AG10803 (cell line): ENCODE measurements around the gene CHD2.

Experiments used
- DNase-seq: peaks from one replicate; pipeline ENCODE4 v3.0.0; 2010; ENCODE audit warnings: low read depth
- H3K4me3 ChIP-seq: 2 replicates; pipeline ENCODE4 v1.5.1; 2011; ENCODE audit warnings: mild to moderate bottlenecking, low read length, control low read depth
- TF ChIP-seq, protein P1 (sequence below): conservative IDR thresholded peaks from 2 replicates; pipeline ENCODE4 v1.5.1; 2011; ENCODE audit warnings: mild to moderate bottlenecking, low read length, control low read depth, inconsistent platforms

Gene CHD2

DNA sequence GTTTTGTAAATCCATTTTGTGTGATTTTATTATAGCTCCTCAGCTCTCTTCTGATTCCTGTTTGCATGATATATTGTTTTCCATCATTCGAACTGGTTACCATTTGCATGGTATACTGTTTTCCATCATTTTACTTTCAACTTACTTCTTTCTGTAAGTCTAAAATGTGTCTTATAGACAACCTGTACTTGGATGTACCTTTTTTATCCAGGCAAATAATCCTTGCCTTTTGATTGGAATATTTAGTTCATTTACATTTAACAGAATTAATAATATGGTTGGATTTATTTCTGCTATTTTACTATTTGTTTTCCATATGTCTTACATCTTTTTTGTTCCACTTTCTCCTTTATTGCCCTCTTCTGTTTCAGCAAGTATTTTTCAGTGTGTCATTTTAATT lies 62.8 kb downstream of the CHD2 start:
- no peak for DNase-seq
- no peak overlapping the region for H3K4me3 ChIP-seq
- TF ChIP-seq, protein P1, sequence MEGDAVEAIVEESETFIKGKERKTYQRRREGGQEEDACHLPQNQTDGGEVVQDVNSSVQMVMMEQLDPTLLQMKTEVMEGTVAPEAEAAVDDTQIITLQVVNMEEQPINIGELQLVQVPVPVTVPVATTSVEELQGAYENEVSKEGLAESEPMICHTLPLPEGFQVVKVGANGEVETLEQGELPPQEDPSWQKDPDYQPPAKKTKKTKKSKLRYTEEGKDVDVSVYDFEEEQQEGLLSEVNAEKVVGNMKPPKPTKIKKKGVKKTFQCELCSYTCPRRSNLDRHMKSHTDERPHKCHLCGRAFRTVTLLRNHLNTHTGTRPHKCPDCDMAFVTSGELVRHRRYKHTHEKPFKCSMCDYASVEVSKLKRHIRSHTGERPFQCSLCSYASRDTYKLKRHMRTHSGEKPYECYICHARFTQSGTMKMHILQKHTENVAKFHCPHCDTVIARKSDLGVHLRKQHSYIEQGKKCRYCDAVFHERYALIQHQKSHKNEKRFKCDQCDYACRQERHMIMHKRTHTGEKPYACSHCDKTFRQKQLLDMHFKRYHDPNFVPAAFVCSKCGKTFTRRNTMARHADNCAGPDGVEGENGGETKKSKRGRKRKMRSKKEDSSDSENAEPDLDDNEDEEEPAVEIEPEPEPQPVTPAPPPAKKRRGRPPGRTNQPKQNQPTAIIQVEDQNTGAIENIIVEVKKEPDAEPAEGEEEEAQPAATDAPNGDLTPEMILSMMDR: no peak

DNA sequence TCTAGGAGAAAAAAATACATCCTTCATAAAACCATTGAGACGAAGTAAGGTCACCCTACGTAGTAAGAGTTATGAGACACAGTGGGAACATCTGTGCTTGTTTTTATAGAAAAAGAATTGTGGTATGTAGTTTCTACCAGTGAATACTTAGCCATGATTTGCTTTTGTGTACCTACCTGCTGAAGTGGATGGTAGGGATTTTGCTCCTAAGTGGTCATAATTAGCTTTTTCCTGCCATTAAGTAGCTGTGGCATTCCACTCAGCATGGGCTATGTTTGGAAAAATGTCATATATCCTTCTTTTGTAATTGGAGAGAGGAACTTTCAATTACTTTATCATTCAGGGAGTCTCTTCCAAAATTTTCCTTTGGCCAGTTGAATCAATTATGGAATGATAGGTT lies 63.7 kb downstream of the CHD2 start:
- H3K4me3 ChIP-seq: no peak overlapping the region
- DNase-seq: no peak
- TF ChIP-seq, protein P1: no peak

DNA sequence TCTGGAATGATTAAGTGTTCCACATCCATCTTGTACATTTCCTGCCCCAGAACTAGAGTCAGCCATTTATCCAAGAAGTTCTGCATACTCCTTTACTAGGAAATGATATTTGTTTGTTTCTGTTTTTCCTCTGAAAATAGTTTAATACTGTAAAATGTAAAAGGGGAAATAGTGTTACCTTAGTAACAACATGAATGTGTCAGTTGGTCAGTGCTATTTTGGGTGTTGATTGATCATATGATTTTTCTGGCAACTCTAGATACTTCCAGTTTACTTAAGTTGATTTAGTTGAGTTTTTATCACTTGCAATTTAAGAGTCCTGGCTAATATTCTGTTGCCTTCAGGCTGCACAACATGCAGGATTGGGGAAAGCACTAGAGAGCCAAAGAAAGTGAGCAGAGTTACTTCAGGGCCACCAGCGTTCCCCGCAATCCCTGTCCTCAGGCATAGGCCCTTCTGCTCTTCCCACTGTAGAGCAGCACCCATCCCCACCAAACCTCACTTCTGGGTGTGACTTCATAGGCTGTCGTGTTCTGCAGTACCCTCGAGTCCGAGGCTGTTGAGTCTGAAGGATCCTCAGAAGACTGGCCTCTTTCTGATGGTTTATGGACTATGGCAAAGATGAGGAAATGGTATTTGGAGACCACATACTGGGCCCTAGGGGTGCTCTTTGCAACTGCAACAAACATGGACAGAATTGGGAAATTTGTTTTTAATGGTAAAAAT lies 69.0 kb downstream of the CHD2 start:
- DNase-seq: peak; percentile 4
- TF ChIP-seq, protein P1: peak; percentile 27
- H3K4me3 ChIP-seq: no peak overlapping the region

DNA sequence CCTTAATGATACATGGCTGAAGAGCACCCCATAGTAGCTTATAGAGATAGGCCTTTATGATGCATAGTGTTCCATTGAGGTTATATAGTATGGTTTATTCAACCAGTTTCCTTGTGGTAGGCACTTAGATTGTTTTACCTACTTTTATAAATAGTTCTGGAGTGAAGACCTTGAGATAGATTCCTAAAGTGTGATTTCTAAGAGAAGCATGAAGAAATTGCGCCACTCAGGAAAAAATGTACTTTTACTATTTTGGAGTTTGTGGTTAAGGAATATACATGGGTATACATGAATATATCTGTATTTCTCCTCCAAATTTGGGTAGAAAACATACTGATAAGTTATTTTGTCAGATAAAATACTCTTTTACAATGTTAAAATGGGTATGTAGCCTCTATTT lies 70.5 kb downstream of the CHD2 start:
- DNase-seq: peak; percentile 48
- no peak overlapping the region for H3K4me3 ChIP-seq
- TF ChIP-seq, protein P1: no peak

DNA sequence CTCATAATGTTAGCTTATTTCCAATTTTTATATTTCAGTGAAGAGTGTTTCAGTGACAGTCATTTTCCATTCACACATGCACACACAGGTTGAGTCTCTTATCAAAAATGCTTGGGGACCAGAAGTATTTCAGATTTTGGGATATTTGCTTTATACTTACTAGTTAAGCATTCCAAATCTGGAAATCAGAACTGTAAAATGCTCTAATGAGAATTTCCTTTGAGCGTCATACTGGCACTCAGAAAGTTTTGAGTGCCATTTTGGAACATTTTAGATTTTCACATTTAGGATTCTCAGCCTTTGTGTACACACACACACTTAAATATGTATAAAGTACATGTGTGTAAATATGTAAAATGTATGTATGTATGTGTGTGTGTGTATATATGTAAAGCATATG lies 71.0 kb downstream of the CHD2 start:
- TF ChIP-seq, protein P1: no peak
- no peak overlapping the region for H3K4me3 ChIP-seq
- no peak for DNase-seq

DNA sequence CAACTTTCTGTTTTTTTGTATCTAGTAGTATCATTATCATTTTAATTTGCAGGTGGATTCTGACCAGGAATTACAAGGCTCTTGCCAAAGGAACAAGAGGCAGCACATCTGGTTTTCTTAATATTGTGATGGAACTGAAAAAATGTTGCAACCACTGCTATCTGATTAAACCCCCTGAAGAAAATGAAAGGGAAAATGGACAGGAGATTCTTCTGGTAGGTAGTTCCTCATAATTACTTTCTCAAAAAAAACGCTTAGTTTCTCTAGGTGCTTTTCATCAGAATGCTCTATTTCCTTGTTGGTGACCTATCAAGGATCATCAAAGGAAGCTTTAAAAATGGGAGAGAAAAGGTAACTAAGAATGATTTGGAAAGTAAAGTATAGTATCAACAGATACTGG lies 71.6 kb downstream of the CHD2 start:
- peak; percentile 6 for DNase-seq
- H3K4me3 ChIP-seq: no peak overlapping the region
- TF ChIP-seq, protein P1: no peak

DNA sequence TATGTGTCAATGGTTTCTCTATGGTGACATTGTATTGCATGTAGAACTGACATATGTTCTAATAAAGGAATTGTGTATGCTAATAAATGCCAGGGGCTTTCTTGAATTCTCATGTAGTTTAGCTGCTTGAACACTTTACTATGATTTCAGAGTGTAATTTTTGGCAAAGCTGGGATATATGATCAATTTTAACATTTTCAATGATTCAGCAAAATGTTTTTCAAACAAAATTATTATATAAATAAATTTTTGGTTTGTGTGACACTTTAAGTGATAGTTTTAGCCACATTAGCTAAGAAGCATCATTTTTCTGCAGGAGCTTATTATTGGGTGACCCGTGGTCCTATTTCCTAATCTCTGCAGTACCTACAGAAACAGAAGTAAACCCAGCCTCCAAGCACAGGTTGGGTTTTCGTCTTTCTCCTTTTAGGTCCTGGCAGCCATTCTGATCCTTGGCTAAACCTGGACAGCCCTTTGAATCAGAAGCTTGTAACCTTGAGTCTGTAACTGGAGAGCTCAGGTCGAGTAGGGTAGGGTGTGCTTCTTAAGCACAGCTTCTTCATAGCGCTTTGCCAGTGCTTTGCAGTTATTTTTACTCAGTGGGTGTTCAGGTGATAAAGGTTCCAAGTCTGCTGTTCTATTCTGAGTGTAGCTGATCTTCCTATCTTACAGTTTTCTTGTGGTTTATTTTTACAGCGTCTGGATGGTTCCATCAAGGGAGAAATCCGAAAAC lies 74.2 kb downstream of the CHD2 start:
- no peak for DNase-seq
- H3K4me3 ChIP-seq: no peak overlapping the region
- TF ChIP-seq, protein P1: no peak
